HG02840 (cell line): ENCODE measurements around the gene RARB.

Experiments
- ATAC-seq: cut with Tn5 transposase; IDR thresholded peaks from one replicate; pipeline ENCODE4 v1.9.1; 2021; ENCODE audit warnings: mild to moderate bottlenecking, moderate library complexity, moderate number of reproducible peaks; ENCODE audit not compliant: unreplicated experiment, low FRiP score

The RARB gene

DNA sequence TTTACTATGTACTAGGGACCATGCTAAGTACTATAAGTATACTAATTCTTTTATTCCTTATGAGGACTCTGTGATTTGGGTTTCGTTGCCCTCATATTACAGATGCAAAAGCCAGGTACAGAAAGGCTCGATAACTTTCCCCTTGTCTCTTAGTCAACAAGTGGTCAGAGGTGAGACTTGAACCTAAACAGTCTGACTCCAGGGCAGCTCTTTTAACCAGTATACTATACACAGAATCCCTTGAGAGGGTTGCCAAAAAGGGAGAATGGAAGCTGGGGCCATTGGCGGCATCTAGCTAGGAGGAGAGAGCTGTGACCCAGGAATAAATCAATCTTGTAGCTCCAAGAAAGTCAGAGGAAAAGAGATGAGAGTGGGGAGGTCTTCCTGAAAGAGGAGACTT is 144.3 kb downstream of the RARB start:
- ATAC-seq = no peak

DNA sequence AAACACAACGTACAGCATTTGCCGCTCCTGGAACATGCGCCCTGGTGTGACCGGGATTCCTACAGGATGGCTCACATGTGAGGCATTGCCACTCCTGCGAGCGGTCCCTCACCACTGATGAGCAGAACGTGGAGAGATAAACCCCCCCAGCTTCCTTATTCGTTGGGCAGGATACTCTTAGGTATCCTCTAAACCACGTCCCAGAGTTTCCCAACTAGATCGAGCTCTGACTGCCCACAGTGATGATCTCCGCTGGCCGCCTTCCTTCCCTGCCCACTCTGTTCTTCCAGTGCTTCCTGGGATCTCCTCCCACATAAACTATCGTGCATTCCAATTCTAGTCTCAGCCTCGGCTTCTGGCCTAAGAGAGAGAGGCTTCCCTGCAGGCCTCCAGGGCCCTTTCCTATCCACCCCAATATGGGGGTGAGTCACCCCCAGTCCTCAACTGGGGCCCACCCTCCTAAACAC is 144.9 kb downstream of the RARB start:
- ATAC-seq = no peak

DNA sequence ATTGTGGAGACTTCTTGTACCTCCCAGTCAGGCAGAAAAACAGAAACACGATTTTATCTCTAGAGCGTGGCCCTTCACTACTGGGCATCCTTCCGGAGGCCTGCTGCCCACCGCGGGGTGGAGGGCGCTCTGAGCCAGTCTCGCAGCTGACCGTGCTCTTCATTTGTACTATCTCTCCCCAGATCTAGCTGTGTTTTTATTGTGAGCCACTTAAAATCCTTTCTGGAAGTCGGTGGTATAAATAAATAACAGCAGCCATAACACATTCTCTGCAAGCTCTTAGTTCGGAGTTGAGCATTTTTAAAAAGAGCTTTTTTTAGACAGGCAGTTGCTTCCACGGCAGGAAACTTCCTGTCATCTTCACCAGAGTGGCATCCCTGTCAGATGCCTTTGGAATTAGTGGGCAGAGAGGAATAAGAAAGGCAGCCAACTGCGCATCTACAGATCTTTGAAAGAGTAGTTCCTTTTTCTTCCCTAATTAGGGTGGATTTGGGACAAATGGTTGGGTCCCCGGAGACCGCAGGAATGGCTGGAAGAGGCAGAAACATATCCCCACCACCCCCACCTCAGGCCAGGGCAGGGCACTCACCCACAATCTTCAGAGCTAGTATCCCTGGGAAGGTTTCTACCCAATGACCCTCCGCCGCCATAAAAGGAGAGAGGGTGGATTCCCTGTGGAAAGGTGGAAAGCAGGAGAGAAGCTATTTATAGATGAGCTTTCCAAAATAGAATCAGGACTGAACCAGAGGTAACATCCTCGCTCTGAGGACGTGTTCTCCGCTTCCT is 145.5 kb downstream of the RARB start:
- ATAC-seq = no peak

DNA sequence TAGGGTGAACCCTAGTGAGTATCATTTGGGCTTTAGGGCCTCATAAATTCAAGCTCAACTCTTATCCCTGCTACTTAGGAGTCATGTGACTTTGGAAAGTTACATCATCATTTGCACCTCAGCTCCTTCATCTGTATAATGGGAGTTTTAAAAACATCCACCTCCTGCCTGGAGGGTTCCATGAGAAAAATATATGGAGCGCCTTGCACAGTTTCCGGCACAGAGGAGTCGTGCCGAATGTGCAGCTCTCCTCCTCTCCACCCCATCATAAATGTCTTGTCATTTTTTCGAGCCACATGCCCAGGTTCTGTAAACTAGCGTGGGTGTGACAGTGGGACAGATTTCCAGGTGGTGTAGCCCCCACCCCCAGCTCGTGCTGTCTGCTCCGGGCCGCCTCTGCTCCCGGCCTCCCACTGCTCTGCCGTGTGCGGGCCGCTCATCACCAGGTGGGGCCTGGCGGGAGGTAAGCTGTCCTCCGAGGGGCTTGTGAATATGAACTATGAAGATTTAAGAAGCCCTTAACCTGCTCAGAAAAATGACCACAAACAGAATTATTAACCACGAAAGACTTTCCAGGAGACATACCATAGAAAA is 146.2 kb downstream of the RARB start:
- ATAC-seq = no peak

DNA sequence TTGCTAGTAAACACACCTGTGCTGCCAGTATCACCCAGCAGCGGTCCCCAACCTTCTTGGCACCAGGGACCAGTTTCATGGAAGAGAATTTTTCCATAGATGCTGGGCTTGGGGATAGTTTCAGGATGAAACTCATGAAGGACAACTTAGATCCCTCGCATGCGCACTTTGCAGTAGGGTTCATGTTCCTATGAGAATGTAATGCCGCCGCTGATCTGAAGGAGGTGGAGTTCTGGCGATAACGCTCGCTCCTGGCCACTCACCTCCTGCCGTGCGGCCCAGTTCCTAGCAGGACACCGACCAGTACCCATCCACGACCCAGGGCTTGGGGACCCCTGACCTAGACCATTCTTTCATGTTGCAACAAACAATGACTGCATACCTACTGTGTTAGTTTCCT is 146.9 kb downstream of the RARB start:
- no peak for ATAC-seq

DNA sequence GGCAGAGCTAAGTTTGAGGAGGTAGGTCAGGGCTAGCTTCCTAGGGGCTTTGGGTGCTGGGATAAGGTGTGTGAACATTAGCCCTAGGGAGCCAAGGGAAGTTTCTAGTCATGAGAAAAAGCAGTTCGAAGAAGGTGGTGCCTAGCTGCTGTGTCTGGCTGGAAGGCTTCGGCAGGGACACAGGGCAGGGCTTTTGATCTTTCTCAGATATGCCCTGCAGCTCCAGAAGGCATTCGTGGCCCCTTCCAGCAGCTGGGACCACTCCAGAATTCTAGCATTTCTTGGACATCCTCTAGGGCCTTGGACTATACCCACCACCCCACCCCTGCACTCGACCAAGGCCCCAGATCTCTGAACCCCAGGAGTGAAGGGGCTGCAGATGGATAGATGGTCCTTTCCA is 148.1 kb downstream of the RARB start:
- no peak for ATAC-seq

DNA sequence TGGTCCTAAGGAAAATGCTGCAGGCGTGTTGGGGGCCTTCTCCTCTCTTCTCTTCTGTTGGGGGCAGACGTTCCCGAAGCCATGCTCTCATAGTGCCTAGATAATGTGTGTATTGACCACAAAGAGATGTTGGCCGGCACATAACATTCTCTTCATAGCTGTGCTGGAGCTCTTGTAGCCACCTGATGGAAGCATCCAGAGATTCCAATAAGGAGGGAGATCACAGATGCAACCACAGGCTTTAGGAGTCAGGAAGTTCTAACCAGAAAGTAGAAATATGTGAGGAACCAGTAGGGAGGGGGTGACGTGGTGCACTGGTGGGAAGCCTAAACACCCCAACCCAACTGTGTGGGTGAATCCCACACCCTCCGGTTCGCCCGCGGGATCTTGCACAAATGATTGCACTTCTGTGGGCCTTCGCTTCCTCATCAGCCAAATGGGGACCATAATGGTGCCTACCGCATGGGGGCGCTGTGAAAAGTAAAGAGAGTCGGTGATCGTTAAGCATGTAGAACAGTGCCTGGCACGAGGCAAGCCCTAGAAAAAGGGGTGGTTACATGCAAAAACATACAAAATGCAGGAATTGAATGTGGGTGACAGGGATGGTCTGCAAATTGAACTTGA is 148.9 kb downstream of the RARB start:
- ATAC-seq = no peak

DNA sequence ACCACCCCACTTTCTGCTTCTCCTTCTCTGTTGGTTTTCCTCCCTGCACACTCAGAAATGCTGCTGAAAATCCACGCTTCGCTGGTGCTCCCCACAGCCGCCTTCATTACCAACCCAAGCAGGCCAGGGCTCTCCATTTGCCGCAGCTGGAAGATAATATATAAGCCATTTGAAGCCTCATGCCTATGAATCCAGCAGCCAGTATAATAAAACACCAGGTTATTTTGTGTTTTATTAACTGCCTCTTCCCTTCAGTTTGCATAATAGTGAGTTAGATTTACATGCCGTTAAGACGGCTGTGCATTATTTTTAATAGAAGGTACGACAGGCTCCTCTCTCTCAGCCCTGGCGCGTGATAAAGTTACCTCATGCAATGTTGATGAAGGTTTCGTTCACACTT is 150.0 kb downstream of the RARB start:
- ATAC-seq = no peak

DNA sequence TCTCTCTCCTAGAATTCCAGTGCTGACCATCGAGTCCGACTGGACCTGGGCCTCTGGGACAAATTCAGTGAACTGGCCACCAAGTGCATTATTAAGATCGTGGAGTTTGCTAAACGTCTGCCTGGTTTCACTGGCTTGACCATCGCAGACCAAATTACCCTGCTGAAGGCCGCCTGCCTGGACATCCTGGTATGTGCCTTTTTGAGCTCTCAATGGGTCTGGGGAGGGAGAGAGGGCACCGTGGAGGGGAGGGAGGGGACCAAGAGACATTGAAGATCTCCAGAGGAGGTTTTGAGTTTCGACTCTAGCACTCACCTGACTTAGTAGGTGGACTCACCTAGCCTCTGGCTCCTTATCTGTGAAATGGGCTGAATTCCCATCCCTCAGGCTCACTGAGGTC is 152.5 kb downstream of the RARB start:
- no peak for ATAC-seq

DNA sequence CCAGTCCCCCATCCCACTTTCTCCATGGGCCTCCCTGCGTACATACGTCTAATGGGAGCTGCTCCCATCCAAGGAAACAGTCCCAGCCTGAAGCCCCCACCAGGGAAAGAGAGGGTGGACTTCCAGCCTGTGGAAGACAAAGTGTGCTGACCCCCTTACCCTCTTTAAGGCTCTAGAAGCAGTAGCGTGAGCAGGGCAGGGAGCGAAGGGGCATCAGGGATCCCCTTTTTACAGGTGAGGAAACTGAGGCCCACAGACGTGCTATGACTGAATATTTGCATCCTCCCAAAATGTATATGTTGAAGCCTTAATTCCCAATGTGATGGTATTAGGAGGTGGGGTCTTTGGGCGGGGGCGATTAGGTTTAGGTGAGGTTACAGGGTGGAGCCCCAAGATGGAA is 153.3 kb downstream of the RARB start:
- ATAC-seq = no peak

DNA sequence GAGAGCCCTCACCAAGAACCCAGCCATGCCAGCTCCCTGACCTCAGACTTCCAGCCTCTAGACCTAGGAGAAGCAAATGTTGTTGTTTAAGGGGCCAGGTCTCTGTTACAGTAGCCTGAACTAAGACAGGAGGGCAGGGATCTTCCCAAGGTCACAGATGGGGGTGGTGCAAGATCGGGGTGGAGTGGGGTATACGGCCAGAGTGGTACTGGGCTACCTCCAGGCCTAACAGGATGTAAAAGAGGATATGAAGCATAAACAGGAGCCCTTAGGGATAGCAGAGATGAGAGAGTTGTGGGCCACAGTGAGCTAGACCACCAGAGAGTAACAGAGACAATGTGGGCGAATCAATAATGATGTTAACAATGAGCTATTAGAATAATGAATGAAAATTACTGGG is 153.8 kb downstream of the RARB start:
- ATAC-seq = no peak

DNA sequence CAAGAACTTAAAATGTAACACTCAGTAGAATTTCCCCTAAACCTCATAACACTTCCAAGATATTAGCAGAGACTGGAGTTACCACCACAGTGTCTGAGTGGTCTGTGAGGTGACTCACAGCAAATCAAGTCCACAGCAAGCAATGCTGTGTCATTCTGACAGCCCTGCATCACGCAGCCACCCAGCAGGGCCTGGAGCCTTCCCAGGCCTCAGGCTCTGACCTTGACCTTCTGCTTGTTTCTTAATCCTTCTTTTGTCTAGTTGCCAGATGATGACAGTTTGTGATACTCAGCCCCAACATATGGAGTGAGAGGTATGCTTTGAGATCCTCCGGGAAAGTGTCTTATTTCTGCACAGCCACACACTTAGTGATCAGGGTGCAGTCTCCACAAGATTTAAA is 154.2 kb downstream of the RARB start:
- no peak for ATAC-seq

DNA sequence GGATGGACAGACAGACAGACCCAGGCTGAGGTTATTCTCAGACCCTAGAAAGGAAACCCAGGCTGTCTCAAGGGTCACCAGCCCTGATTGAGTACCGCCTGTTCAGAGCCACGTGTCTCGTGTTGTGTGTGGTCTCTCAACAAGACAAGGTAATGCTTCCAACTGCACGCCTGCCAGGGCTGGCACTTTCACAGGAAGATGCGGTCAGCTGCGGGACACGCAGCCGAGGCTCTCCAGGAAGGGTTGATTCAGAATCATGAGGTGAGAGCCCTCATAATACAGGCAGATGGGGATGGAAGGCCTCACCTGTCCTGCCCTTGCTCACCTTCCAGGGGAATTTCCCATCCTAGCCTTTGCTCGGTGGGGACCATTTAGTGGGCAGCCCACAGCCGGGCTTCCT is 155.3 kb downstream of the RARB start:
- ATAC-seq = no peak

DNA sequence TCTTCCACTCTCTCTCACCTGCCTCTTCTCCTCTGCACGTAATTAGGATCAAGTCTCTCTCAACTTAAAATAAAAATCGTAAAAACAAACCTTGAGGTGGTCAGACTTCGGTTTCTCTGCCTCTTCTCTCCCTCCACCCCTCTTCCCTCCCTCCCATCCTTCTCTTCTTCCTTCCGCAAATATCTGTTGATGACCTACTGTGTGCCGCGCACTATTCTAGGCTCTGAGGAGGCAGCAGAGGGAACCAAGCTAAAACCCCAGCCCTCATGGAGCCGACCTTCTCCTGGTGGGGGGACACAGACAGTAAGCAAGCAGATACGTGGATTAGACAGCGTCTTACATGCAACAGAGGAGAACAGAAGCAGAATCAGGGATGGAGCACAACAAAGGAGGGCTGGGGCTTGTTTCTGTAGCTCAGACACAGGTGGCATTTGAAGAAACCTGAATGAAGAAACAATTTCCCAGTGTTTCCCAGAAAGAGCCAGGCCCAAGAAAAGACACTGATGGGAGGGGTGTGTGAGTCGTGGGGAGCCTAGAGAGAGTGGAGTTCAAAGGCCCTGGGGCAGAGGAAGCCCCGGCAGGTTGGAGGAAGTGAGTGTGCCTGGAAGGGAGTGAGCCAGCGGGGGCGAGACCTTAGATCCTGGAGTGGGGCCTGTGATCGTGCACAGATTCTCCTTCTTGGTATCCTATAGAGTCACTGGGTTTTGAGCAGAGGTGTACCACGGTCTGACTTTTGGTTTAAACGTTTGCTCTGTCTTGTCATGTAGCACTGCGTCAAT is 156.1 kb downstream of the RARB start:
- ATAC-seq = no peak

DNA sequence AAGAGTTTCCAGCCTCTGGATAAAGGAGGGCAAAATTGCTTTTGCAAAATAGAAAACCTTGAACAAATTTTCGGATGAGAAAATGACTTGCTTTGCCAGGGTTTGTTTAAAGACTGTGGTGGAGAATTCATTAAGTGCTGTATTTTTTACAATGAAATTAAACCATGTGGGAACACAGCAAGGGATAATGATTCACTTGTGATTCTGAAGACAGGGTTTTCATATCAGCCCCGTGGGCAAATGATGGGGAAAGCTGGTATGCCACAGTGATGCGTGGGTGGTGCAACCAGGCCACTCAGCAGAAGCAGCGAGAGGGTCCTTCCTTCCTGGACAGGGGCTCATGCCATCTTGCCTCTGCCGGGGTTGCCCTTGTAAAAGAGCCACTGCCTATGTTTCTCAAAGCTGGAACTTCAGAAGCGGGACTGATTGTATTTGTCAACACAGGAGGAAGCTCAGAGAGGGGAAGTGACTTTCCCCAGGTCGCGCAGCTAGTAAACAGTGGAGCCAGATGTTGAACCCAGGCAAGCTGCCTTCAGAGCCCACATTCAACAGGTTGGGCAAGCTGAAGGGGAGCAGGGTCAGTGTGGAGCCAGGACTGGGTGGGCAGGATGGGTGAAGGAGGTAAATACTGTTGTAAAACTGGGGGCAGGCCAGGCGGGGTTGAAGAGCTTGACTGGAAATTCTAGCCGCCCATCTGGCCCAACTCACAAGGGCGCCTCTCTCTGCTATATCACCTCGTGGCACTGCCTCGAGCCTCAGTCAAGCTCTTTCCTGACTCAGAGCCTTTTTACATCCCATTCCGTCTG is 157.5 kb downstream of the RARB start:
- no peak for ATAC-seq

DNA sequence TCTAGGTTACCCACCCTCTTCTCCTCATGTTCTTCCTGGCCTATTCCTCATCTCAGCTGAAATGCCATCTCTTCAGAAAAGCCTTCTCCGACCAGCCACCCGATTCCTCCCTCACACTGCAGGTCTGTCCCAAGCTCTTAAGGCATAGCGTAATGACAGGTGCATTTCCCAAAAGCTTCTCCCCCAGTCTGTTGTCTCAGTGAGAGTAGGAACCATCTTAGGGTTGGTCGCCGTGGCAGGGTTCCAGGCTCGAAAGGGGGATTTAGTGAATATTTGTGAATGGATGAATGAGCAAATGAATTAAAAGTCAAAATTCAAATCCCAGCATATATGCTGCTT is 158.1 kb downstream of the RARB start:
- ATAC-seq = no peak

DNA sequence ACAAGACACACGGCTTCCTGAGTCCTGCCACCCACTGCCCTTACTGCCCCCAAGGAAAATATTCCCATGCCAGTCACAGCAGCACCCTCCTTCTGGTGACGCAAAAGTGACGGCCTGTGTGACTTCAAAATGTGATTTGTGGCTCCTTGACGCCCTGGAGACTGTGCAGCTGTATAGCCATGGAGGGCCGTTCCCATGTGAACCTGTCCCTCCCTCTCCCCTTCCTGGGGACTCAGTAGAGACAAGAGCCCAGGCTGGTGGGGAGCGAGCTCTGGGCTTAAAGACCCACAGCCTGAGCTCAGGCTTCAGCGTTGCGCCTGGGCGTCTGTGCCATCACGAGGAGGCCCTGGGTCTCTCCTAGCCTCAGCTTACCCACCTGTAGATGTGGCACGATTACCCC is 158.5 kb downstream of the RARB start:
- ATAC-seq = no peak

DNA sequence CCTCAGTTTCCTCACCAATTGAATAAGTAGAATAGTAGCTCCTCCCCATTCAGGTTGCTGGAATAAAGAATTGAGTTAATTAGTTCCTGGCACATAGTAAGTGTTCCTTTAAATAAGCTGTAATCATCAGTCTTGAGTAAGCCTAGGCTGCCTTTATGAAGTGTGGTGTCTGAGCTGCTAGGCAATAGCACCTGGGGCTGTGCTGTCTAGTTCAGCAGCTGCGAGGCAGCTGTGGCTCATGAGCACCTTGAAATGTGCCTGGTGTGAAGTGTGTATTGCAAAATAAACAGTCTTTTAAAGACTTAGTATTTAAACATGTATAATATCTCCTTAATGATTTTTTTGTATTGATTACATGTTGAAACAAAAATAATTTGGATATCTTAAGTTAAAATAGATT is 159.0 kb downstream of the RARB start:
- ATAC-seq = no peak

DNA sequence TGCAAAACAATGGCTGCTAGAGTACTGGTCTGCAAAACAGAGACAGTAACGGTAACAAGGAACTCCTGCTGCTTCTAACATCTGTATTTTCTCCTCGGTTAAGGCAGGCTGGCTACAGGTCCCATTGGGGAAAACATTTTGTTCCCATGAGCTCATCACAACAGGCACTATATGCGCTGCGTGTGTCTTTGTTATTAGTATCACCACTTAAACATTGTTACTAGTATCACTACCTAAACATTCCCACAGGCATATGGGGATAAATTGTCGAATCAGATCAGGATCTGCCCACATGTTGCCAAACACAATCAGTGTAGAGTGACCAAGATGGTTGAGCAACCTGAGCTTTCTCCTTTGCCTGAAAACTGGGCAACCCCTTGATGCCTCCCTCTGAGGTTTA is 159.5 kb downstream of the RARB start:
- ATAC-seq = no peak

DNA sequence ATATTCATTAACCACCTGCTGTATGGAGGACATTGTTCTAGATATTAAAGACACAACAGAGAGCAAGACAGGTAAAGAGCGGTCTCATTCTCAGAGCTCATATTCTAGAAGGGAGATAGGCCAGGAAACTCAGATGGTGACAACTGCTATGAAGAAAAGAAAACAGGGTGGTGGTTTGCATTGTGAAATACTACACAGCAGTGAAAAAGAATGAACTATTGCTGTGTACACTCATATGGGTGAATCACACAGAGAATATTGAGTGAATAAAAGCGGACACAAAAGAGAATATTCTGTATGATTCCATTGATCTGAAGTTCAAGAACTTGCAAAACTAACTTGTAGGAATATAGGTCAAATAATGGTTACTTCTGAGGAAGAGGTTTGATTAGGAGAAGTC is 159.9 kb downstream of the RARB start:
- no peak for ATAC-seq
